Measurements from ENCODE around the gene FAM237A.

Gene FAM237A

DNA sequence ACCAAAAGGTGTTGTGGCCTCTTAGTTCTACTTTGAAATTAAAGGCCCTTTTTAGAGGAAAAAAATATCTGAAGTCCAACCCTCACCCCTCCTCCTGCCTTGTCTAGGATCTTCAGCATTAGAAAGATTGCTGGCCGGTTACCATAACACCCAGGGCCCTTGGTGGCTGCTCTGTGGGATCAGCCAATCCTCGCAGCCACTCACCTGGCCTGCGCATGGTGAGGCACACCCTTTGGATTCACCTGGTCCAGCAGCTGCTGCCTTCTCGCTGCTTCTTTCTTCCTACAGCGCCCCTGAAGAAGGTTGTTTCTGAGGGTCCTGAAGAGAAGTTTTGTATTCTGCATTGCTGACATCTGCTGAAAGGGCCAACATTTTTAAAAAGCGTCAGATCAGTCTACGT is 50.7 kb downstream of the FAM237A start:
- no peak for DNase-seq

DNA sequence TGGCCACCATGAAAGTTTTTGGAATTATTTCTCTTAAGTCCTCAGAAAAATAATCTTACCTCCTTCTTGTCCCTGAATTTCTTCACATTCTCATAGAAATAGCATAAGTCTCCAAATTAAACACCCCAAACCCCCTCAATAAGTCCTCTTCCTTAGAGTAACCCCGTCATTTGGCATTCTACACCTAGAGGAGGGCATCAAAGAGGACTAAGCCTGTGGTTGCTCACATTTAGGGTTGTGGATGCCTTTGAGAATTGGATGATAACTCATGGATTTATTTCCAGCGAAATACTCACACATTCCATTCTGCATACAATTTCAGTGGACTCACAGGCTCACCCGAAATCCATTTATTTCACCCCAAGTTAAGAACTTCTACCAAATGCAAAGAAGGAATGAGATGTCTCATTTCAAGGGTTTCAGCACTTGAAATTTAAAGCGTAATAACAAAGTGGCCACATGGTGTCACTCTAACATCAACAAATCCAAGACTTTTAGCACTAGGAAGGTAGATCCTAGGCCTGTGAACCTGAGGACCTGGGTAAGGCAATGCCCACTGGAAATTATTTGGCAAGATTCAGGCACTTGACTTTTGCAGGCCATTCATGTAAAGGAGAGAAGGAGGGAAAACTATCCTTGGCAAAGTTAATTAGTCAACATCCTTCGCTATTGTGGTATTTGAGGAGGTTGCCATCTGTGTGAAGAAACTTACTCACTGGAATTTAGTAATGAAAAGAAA is 51.3 kb downstream of the FAM237A start:
- no peak for DNase-seq

DNA sequence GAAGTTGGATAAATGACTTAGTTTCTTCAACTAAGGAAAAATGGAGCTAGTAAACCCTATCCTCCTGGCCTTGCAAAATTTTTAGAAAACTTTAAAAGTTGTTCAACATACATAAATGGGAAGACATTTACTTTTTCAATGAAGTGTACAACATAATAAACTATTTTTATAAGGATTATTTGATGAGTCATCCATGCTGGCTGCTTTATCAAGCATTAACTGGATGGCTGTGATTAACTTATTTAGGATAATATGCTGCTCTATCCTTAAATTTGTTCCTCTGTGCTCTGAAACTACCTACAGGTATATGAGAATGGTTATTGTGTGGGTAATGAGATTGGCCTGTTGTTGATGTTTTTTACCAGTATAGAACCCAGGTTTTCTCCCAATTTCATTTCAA is 54.6 kb downstream of the FAM237A start:
- DNase-seq = no peak

DNA sequence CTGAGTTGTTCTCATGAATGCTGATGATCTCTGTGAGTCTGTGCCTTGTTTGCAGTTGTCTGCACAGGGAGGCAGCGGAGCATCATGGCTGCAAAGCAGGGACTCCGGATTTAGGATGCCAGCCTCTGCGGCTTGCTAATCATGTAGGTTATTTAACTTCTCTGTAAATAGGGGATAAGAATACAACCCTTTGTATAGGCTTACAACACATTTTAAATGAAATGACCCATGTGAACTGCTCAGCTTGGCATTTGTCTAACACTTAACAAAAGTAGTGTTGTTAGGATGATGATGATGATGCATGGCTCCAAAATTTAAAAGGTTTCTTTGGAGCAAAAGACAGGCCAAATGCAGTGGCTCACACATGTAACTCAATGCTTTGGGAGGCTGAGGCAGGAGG is 56.5 kb downstream of the FAM237A start:
- DNase-seq = no peak
